ENCODE results near the gene SF1. TPM values are rescaled to one million over a fixed set of nuclear protein-coding genes. Genes with fewer than 3 reads are reported as not detected.

Gene SF1
- total RNA-seq, 1 donor from 2014 or later: 140 TPM

- Histone ChIP-seq H3K27ac (no peak overlapping the region), H3K9ac (peak overlapping the region; percentile 82), H3K4me1 (peaks cover 28% of the 10 kb centered on the region), H2AFZ (replicated peaks) (no peak overlapping the region), H3K9me3 (ENCODE audit: low read depth) (no peaks in the 10 kb centered on the region), H3F3A (ENCODE audit: low read depth) (peaks cover 79% of the 10 kb centered on the region), H4K20me1 (ENCODE audit: low read depth) (peaks cover 61% of the 10 kb centered on the region), H3K79me2 (ENCODE audit: low read depth) (peaks cover 71% of the 10 kb centered on the region), H3K27me3 (no peaks in the 10 kb centered on the region), H3K4me3 (peak overlapping the region; percentile 98), H3K4me2 (peak overlapping the region; percentile 100), H3K36me3 (peaks cover 54% of the 10 kb centered on the region)
- Mint-ChIP-seq H3K36me3 (peaks cover 46% of the 10 kb centered on the region), H3K4me3 (peak overlapping the region; percentile 90), H3K27me3 (ENCODE audit: insufficient read depth, low read depth) (peaks cover 12% of the 10 kb centered on the region), H3K4me1 (peaks cover 37% of the 10 kb centered on the region), H3K9me3 (no peaks in the 10 kb centered on the region), H3K27ac (no peak overlapping the region)
- no peak for DNase-seq (ENCODE audit: low spot score)
- TF ChIP-seq CTCF (IDR thresholded peaks at IDR 0.05) (no peak), EZH2phosphoT487 (IDR thresholded peaks at IDR 0.05) (no peak)
Observed at GRCh38 chr11:64776425-64776824, 1.9 kb downstream of the SF1 start.

- no peak overlapping the region for H3K4me3 Mint-ChIP-seq
- H3K27me3 ChIP-seq: no peaks in the 10 kb centered on the region
- H3K4me1 ChIP-seq: peaks cover 21% of the 10 kb centered on the region
- no peak overlapping the region for H3K4me3 ChIP-seq
- TF ChIP-seq CTCF (IDR thresholded peaks at IDR 0.05): no peak
- no peak for TF ChIP-seq EZH2phosphoT487 (IDR thresholded peaks at IDR 0.05)
- TF ChIP-seq EZH2 (IDR thresholded peaks at IDR 0.05): no peak
- peaks cover 66% of the 10 kb centered on the region for H3K36me3 ChIP-seq
- H3K79me2 ChIP-seq (ENCODE audit: low read depth): peaks cover 85% of the 10 kb centered on the region
- no peak overlapping the region for H3K9ac ChIP-seq
- H3F3A ChIP-seq (ENCODE audit: low read depth): peaks cover 90% of the 10 kb centered on the region
- no peak for DNase-seq (ENCODE audit: low spot score)
- peaks cover 62% of the 10 kb centered on the region for H3K36me3 Mint-ChIP-seq
- H3K9me3 Mint-ChIP-seq: no peaks in the 10 kb centered on the region
- H3K4me1 Mint-ChIP-seq: peaks cover 35% of the 10 kb centered on the region
- H4K20me1 ChIP-seq (ENCODE audit: low read depth): peaks cover 84% of the 10 kb centered on the region
- no peak overlapping the region for H2AFZ ChIP-seq (replicated peaks)
- no peak overlapping the region for H3K4me2 ChIP-seq
- H3K27ac Mint-ChIP-seq: no peak overlapping the region
- H3K27me3 Mint-ChIP-seq (ENCODE audit: insufficient read depth, low read depth): peaks cover 8% of the 10 kb centered on the region
- no peaks in the 10 kb centered on the region for H3K9me3 ChIP-seq (ENCODE audit: low read depth)
- H3K27ac ChIP-seq: no peak overlapping the region
Observed at GRCh38 chr11:64774144-64774543, 4.2 kb downstream of the SF1 start.

- peaks cover 10% of the 10 kb centered on the region for H3K27me3 Mint-ChIP-seq (ENCODE audit: insufficient read depth, low read depth)
- Histone ChIP-seq H3K79me2 (ENCODE audit: low read depth) (peaks cover 100% of the 10 kb centered on the region), H3K36me3 (peaks cover 76% of the 10 kb centered on the region), H2AFZ (replicated peaks) (no peak overlapping the region), H4K20me1 (ENCODE audit: low read depth) (peaks cover 100% of the 10 kb centered on the region), H3F3A (ENCODE audit: low read depth) (peaks cover 99% of the 10 kb centered on the region), H3K27ac (no peak overlapping the region), H3K4me2 (no peak overlapping the region), H3K27me3 (no peaks in the 10 kb centered on the region), H3K4me3 (no peak overlapping the region), H3K4me1 (peaks cover 21% of the 10 kb centered on the region), H3K9ac (no peak overlapping the region), H3K9me3 (ENCODE audit: low read depth) (no peaks in the 10 kb centered on the region)
- H3K36me3 Mint-ChIP-seq: peaks cover 76% of the 10 kb centered on the region
- DNase-seq (ENCODE audit: low spot score): no peak
- TF ChIP-seq EZH2phosphoT487 (IDR thresholded peaks at IDR 0.05) (no peak), EZH2 (IDR thresholded peaks at IDR 0.05) (no peak), CTCF (IDR thresholded peaks at IDR 0.05) (no peak)
- H3K27ac Mint-ChIP-seq: no peak overlapping the region
- no peak overlapping the region for H3K4me3 Mint-ChIP-seq
- H3K4me1 Mint-ChIP-seq: peaks cover 44% of the 10 kb centered on the region
- no peaks in the 10 kb centered on the region for H3K9me3 Mint-ChIP-seq
Observed at GRCh38 chr11:64772303-64773018, 5.9 kb downstream of the SF1 start.

All from neural progenitor cell (in vitro differentiated cells).